Kidney (tissue), 14 donors: ENCODE data around the gene TOMT. TPM values are rescaled to one million over a fixed set of nuclear protein-coding genes. Genes with fewer than 3 reads are reported as not detected.

ENCODE experiments used
- DNase-seq, 5 donors: peaks; one replicate each; pipeline ENCODE4 v3.0.0-alpha.2; 2013 to 2020
- FAIRE-seq: peaks from 2 replicates; lab custom pipeline; 2012; peaks lifted over from hg19 to GRCh38; lab: Jason Lieb, UNC
- H3K27ac ChIP-seq, 2 donors: one replicate each; pipeline ENCODE4 v1.7.0; 2013; ENCODE audit warnings: low read depth in 2 of 2, low read length in 2 of 2, inconsistent platforms in 1 of 2
- H3K27me3 ChIP-seq: one replicate; pipeline ENCODE4 v1.7.1; 2013; ENCODE audit warnings: low read length, inconsistent platforms; ENCODE audit not compliant: control insufficient read depth, insufficient read depth
- H3K36me3 ChIP-seq, 3 donors: one replicate each; pipeline versions ENCODE4 v1.7.0 to v1.7.1; 2013; ENCODE audit warnings: low read length in 3 of 3, control low read depth in 1 of 3, inconsistent platforms in 1 of 3; ENCODE audit not compliant: insufficient read depth in 3 of 3, control insufficient read depth in 2 of 3
- H3K4me1 ChIP-seq, 3 donors: one replicate each; pipeline versions ENCODE4 v1.7.0 to v1.7.1; 2013; ENCODE audit warnings: low read length in 3 of 3, inconsistent platforms in 1 of 3, low read depth in 1 of 3; ENCODE audit not compliant: control insufficient read depth in 2 of 3, insufficient read depth in 2 of 3
- H3K4me3 ChIP-seq, 3 donors: one replicate each; pipeline versions ENCODE4 v1.7.0 to v1.8.1; 2013; ENCODE audit warnings: low read length in 3 of 3, control low read depth in 1 of 3, inconsistent platforms in 1 of 3
- H3K9ac ChIP-seq, 3 donors: one replicate each; pipeline versions ENCODE4 v1.7.0 to v1.7.1; 2013; ENCODE audit warnings: low read length in 3 of 3, control low read depth in 1 of 3, inconsistent platforms in 1 of 3
- H3K9me3 ChIP-seq, 3 donors: one replicate each; pipeline versions ENCODE4 v1.7.0 to v1.7.1; 2013; ENCODE audit warnings: low read length in 3 of 3, control low read depth in 1 of 3, inconsistent platforms in 1 of 3; ENCODE audit not compliant: control insufficient read depth in 2 of 3, insufficient read depth in 1 of 3
- intact Hi-C: fragments of 100-400 bp; cut with DNase I; formaldehyde crosslinking; loops from one replicate; pipeline ENCODE4 v1.11.1; 2022
- polyA plus RNA-seq: library from polyadenylated mRNA; stranded (reverse); fragments of 350-450 nt; fragmentation: Illumina TruSeq; extraction: RNeasy Lipid Tissue Mini Kit (QIAGEN cat#74804); gene quantifications from one replicate; pipeline ENCODE4 v1.2.3, GENCODE V29; 2014; ENCODE audit warnings: low read depth, low replicate concordance; ENCODE audit not compliant: insufficient read depth
- total RNA-seq: library from RNA; stranded (reverse); fragmentation: NEBNext Ultra II Directional; extraction: Animal tissue kit (Norgen Biotek cat#: 25700); gene quantifications from one replicate; pipeline ENCODE4 v1.2.1, GENCODE V29; 2021
- TF ChIP-seq, protein P1 (sequence below): IDR thresholded peaks from 3 replicates; pipeline ENCODE4 v1.5.1; 2012; ENCODE audit warnings: mild to moderate bottlenecking, moderate library complexity, borderline replicate concordance; ENCODE audit not compliant: insufficient read depth; ENCODE audit errors: extremely low read depth
- donor health status: control.
- donor health status: control.
- donor health status: control.
- donor health status: control.
- donor health status: control.
- donor health status: DM: yes; HTN: yes; CAD: no.
- donor health status: Normal renal cell carcinoma (clear cell type).

The TOMT gene
- total and polyA plus RNA-seq, 2 donors from 2014 or later, result not detected

DNA sequence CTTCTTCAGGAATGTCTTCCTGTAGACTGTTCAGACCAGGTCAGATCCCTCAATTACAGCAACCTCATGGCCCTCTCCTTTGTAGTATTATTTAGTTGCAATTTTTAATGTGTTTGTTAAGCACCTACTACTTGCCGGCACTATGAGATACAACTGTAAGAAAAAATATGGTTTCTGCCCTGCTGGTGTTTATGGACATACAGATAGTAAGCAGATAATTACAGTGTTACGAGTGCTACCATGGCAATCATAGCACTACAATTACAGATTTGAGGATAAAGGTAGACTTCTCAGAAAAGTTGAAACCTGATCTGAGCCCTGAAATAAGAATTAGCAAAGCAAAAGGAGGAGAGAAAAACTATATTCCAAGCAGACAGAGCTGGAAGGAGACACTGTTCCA, 22.3 kb upstream of the TOMT start:
- peaks cover 0 to 3% (median 0%) of the 10 kb centered on the region in 3 donors for H3K36me3 ChIP-seq
- no peak overlapping the region for H3K9ac ChIP-seq
- intact Hi-C loops, result no loop called here
- TF ChIP-seq, protein P1, sequence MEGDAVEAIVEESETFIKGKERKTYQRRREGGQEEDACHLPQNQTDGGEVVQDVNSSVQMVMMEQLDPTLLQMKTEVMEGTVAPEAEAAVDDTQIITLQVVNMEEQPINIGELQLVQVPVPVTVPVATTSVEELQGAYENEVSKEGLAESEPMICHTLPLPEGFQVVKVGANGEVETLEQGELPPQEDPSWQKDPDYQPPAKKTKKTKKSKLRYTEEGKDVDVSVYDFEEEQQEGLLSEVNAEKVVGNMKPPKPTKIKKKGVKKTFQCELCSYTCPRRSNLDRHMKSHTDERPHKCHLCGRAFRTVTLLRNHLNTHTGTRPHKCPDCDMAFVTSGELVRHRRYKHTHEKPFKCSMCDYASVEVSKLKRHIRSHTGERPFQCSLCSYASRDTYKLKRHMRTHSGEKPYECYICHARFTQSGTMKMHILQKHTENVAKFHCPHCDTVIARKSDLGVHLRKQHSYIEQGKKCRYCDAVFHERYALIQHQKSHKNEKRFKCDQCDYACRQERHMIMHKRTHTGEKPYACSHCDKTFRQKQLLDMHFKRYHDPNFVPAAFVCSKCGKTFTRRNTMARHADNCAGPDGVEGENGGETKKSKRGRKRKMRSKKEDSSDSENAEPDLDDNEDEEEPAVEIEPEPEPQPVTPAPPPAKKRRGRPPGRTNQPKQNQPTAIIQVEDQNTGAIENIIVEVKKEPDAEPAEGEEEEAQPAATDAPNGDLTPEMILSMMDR, result no peak
- H3K4me3 ChIP-seq, result no peak overlapping the region
- H3K9me3 ChIP-seq, result no peaks in the 10 kb centered on the region
- H3K27me3 ChIP-seq, result no peaks in the 10 kb centered on the region
- H3K4me1 ChIP-seq, result peaks cover 0 to 6% (median 4%) of the 10 kb centered on the region in 3 donors
- H3K27ac ChIP-seq, result no peak overlapping the region
- FAIRE-seq (no peak), DNase-seq (no peak)

DNA sequence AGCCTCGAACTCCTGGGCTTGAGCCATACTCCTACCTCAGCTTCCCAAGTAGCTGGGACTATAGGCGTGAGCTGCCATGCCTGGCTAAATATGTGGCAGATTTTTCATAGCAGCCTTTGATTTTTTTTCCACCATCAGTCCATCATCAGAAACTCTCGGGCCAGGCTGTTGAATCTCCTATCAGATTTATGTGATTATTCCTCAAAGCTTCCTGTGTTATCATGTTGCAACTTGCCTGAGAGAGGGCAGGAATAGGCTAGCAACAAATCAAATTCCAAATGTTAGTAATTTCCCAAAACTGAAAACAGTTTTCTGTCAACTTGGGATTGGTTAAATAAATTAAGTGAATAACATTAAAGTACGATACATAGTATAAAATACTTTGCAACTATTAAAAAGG, 21.6 kb upstream of the TOMT start:
- H3K9me3 ChIP-seq, result no peaks in the 10 kb centered on the region
- peaks cover 0 to 6% (median 4%) of the 10 kb centered on the region in 3 donors for H3K4me1 ChIP-seq
- H3K9ac ChIP-seq, result no peak overlapping the region
- H3K27me3 ChIP-seq, result no peaks in the 10 kb centered on the region
- TF ChIP-seq, protein P1, result no peak
- DNase-seq, result no peak
- intact Hi-C loops, result no loop called here
- H3K27ac ChIP-seq, result no peak overlapping the region
- FAIRE-seq, result no peak
- H3K36me3 ChIP-seq, result peaks cover 0 to 3% (median 0%) of the 10 kb centered on the region in 3 donors
- no peak overlapping the region for H3K4me3 ChIP-seq

DNA sequence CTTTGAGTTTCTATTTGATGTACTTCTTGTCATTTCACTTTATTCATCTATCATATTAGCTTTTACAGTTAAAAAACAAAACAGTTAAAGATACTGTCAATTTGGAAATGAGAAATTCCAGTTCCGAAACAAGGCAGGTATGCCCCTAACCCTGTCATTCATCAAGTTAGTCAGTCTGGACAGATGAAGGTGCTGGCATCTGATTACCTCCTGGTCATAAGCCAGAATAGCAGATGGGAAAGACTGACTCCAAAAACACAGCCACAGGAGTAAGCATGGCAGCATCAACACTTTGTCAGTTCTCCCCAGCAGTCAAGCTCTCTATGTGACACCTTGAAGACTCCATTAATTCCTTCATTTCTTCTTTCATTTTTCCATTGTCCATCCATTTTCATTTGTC, 20.8 kb upstream of the TOMT start:
- Histone ChIP-seq H3K27ac (no peak overlapping the region), H3K9ac (no peak overlapping the region), H3K4me3 (no peak overlapping the region), H3K9me3 (no peaks in the 10 kb centered on the region), H3K27me3 (no peaks in the 10 kb centered on the region), H3K4me1 (peaks cover 0 to 6% (median 4%) of the 10 kb centered on the region in 3 donors), H3K36me3 (peaks cover 0 to 6% (median 5%) of the 10 kb centered on the region in 3 donors)
- DNase-seq (no peak), FAIRE-seq (no peak)
- intact Hi-C loops, result no loop called here
- TF ChIP-seq, protein P1, result no peak
